H9 (cell line): ENCODE data around the gene SV2C. TPM values are rescaled to one million over a fixed set of nuclear protein-coding genes. Genes with fewer than 3 reads are reported as not detected.

Experiments used
- DNase-seq: peaks from one replicate; pipeline ENCODE4 v3.0.0-alpha.2; 2017
- H2AFZ ChIP-seq: one replicate; pipeline ENCODE4 v1.6.1; 2013; ENCODE audit warnings: mild to moderate bottlenecking, low read length, control low read depth, moderate library complexity
- H2AK5ac ChIP-seq: 2 replicates; pipeline ENCODE4 v1.6.1; 2013; ENCODE audit warnings: low read length, control low read depth, mixed read lengths; ENCODE audit not compliant: insufficient read length
- H2BK120ac ChIP-seq: one replicate; pipeline ENCODE4 v1.6.1; 2013; ENCODE audit warnings: low read depth, mild to moderate bottlenecking, low read length, control low read depth, inconsistent platforms; ENCODE audit not compliant: poor library complexity, severe bottlenecking
- H2BK12ac ChIP-seq: 2 replicates; pipeline ENCODE4 v1.6.1; 2013; ENCODE audit warnings: low read length, control low read depth, mixed read lengths, low read depth; ENCODE audit not compliant: insufficient read length
- H2BK15ac ChIP-seq: 2 replicates; pipeline ENCODE4 v1.6.1; 2013; ENCODE audit warnings: low read depth, low read length, control low read depth
- H2BK20ac ChIP-seq: one replicate; pipeline ENCODE4 v1.6.1; 2013; ENCODE audit warnings: low read depth, mild to moderate bottlenecking, low read length, control low read depth, inconsistent platforms; ENCODE audit not compliant: poor library complexity, severe bottlenecking
- H2BK5ac ChIP-seq: 2 replicates; pipeline ENCODE4 v1.6.1; 2013; ENCODE audit warnings: low read length, control low read depth, mixed read lengths; ENCODE audit not compliant: insufficient read length
- H3K14ac ChIP-seq: 2 replicates; pipeline ENCODE4 v1.6.1; 2013; ENCODE audit warnings: low read length, control low read depth; ENCODE audit not compliant: insufficient read depth
- H3K18ac ChIP-seq: 2 replicates; pipeline ENCODE4 v1.6.1; 2013; ENCODE audit warnings: low read depth, mild to moderate bottlenecking, mixed read lengths, low read length, control low read depth; ENCODE audit not compliant: insufficient read length
- H3K23ac ChIP-seq: 2 replicates; pipeline ENCODE4 v1.6.1; 2013; ENCODE audit warnings: low read length, control low read depth, mixed read lengths, low read depth; ENCODE audit not compliant: insufficient read length
- H3K23me2 ChIP-seq: 2 replicates; pipeline ENCODE4 v1.6.1; 2013; ENCODE audit warnings: low read depth, mild to moderate bottlenecking, mixed read lengths, low read length, control low read depth; ENCODE audit not compliant: insufficient read length, poor library complexity, severe bottlenecking
- H3K27ac ChIP-seq: 2 replicates; pipeline ENCODE4 v1.5.1; 2013; ENCODE audit warnings: low read length, control low read depth, mixed read lengths, low read depth; ENCODE audit not compliant: insufficient read length
- H3K27me3 ChIP-seq: 2 replicates; pipeline ENCODE4 v1.6.1; 2013; ENCODE audit warnings: low read length, control low read depth, inconsistent platforms; ENCODE audit not compliant: insufficient read depth
- H3K4ac ChIP-seq: 2 replicates; pipeline ENCODE4 v1.6.1; 2013; ENCODE audit warnings: low read depth, mild to moderate bottlenecking, control low read depth, inconsistent platforms, low read length, moderate library complexity
- H3K4me1 ChIP-seq: 2 replicates; pipeline ENCODE4 v1.6.1; 2013; ENCODE audit warnings: low read length, control low read depth, inconsistent platforms; ENCODE audit not compliant: insufficient read depth
- H3K4me2 ChIP-seq: 2 replicates; pipeline ENCODE4 v1.6.1; 2013; ENCODE audit warnings: low read length, control low read depth, mixed read lengths; ENCODE audit not compliant: insufficient read length, insufficient read depth
- H3K56ac ChIP-seq: 2 replicates; pipeline ENCODE4 v1.6.1; 2013; ENCODE audit warnings: low read depth, mild to moderate bottlenecking, mixed read lengths, low read length, control low read depth; ENCODE audit not compliant: insufficient read length
- H3K79me1 ChIP-seq: 2 replicates; pipeline ENCODE4 v1.6.1; 2013; ENCODE audit warnings: low read depth, mild to moderate bottlenecking, moderate library complexity, low read length, control low read depth, inconsistent platforms; ENCODE audit not compliant: insufficient read depth, poor library complexity, severe bottlenecking
- H3K79me2 ChIP-seq: 2 replicates; pipeline ENCODE4 v1.6.1; 2013; ENCODE audit warnings: low read length, control low read depth, inconsistent platforms; ENCODE audit not compliant: insufficient read depth
- H3K9ac ChIP-seq: 2 replicates; pipeline ENCODE4 v1.6.1; 2013; ENCODE audit warnings: low read length, control low read depth, mixed read lengths; ENCODE audit not compliant: insufficient read length; ENCODE audit errors: extremely low read depth
- H3K9me3 ChIP-seq: one replicate; pipeline ENCODE4 v1.6.1; 2013; ENCODE audit warnings: low read depth, low read length, inconsistent platforms; ENCODE audit not compliant: control insufficient read depth
- H3T11ph ChIP-seq: one replicate; pipeline ENCODE4 v1.6.1; 2013; ENCODE audit warnings: mild to moderate bottlenecking, low read length, control low read depth, inconsistent platforms
- H4K20me1 ChIP-seq: one replicate; pipeline ENCODE4 v1.6.1; 2013; ENCODE audit not compliant: control insufficient read depth, insufficient read length, insufficient read depth
- H4K5ac ChIP-seq: 2 replicates; pipeline ENCODE4 v1.6.1; 2013; ENCODE audit warnings: low read depth, mild to moderate bottlenecking, mixed read lengths, low read length, control low read depth; ENCODE audit not compliant: insufficient read length
- H4K8ac ChIP-seq: replicated peaks from 2 replicates; pipeline ENCODE4 v1.6.1; 2013; ENCODE audit warnings: low read length, control low read depth, mixed read lengths, low read depth; ENCODE audit not compliant: insufficient read length
- H4K91ac ChIP-seq: 2 replicates; pipeline ENCODE4 v1.6.1; 2013; ENCODE audit warnings: low read depth, mild to moderate bottlenecking, moderate library complexity, mixed read lengths, low read length, control low read depth; ENCODE audit not compliant: insufficient read length
- H3K27ac Mint-ChIP-seq, 3 experiments: 2 replicates in 2 of 3; 3 replicates in 1 of 3; pipeline ENCODE4 v1.8.0; 2020 to 2021; ENCODE audit warnings: mixed read lengths in 3 of 3, mild to moderate bottlenecking in 1 of 3, moderate library complexity in 1 of 3
- H3K27me3 Mint-ChIP-seq: 2 replicates; pipeline ENCODE4 v1.8.0; 2021; ENCODE audit warnings: low read depth, mild to moderate bottlenecking, moderate library complexity, mixed read lengths
- H3K36me3 Mint-ChIP-seq, 3 experiments: 2 replicates in 2 of 3; 3 replicates in 1 of 3; pipeline ENCODE4 v1.8.0; 2020 to 2021; ENCODE audit warnings: low read depth in 3 of 3, mixed read lengths in 3 of 3; ENCODE audit not compliant: insufficient read depth in 1 of 3
- H3K4me1 Mint-ChIP-seq, 2 experiments: 2 replicates each; pipeline ENCODE4 v1.8.0; 2020; ENCODE audit warnings: mixed read lengths in 2 of 2
- H3K4me3 Mint-ChIP-seq, 2 experiments: 2 replicates in 1 of 2; 3 replicates in 1 of 2; pipeline ENCODE4 v1.8.0; 2020 to 2021; ENCODE audit warnings: mild to moderate bottlenecking in 2 of 2, mixed read lengths in 2 of 2, moderate library complexity in 1 of 2
- H3K9me3 Mint-ChIP-seq, 2 experiments: 2 replicates in 1 of 2; 3 replicates in 1 of 2; pipeline ENCODE4 v1.8.0; 2020; ENCODE audit warnings: mild to moderate bottlenecking in 2 of 2, mixed read lengths in 2 of 2, moderate library complexity in 1 of 2
- WGBS: extraction: QIAGEN DNeasy Blood & Tissue Kit; methylation state at CpG from one replicate; pipeline ENCODE4 v1.1.7; 2013; ENCODE audit warnings: missing lambda C conversion rate, low lambda C conversion rate, mixed read lengths; ENCODE audit not compliant: insufficient read length; ENCODE audit errors: extremely low coverage; 5-methylcytosine and 5-hydroxymethylcytosine counted together
- total RNA-seq: library from RNA; stranded (reverse); gene quantifications from 2 replicates; pipeline ENCODE4 v1.2.1, GENCODE V29; 2021
- TF ChIP-seq, protein P1 (sequence below): fragments of 200-600 bp; sonication (generic); conservative IDR thresholded peaks from 3 replicates; pipeline ENCODE4 v1.8.0; 2021; ENCODE audit warnings: antibody characterized with exemption, mild to moderate bottlenecking

SV2C gene
- total RNA-seq, 1 experiment from 2014 or later, result 0.09 TPM

DNA sequence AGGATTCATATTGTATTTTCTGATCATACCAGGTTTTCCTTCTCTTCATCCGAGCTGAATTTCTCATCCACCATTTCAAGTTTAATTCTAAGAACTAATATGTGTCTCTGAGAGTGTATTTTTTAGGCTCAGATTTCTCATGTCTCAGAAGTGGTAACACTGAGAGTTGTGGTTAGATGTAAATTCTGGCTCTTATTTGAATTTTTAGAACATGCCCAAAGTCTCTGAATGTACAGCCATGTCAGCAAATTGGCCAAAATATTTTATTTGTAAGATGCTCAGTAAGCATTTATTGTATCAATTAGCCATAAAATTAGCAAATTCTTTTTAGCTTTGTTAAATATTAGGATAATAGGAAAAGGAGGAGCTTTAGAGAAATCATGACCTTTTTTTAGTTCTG is 16.6 kb downstream of the SV2C start:
- Histone ChIP-seq H3K56ac (no peak overlapping the region), H3K4me2 (no peak overlapping the region), H2AFZ (no peak overlapping the region), H3K27me3 (no peaks in the 10 kb centered on the region), H3K14ac (no peak overlapping the region), H2BK5ac (no peak overlapping the region), H3K9me3 (no peaks in the 10 kb centered on the region), H2BK12ac (no peak overlapping the region), H3K4ac (no peak overlapping the region), H2BK20ac (no peak overlapping the region), H4K8ac (no peak overlapping the region), H2BK15ac (no peak overlapping the region), H3K79me2 (no peaks in the 10 kb centered on the region), H3K79me1 (no peaks in the 10 kb centered on the region), H3K18ac (no peak overlapping the region), H3K27ac (no peak overlapping the region), H2BK120ac (no peak overlapping the region), H3K4me1 (no peaks in the 10 kb centered on the region), H2AK5ac (no peak overlapping the region), H3K23me2 (no peaks in the 10 kb centered on the region), H4K20me1 (no peaks in the 10 kb centered on the region), H3T11ph (no peak overlapping the region), H4K5ac (no peak overlapping the region), H4K91ac (no peak overlapping the region), H3K9ac (no peak overlapping the region), H3K23ac (no peak overlapping the region)
- DNase-seq, result no peak
- Mint-ChIP-seq H3K4me1 (no peaks in the 10 kb centered on the region), H3K36me3 (no peaks in the 10 kb centered on the region), H3K9me3 (no peaks in the 10 kb centered on the region), H3K27me3 (peaks cover 15% of the 10 kb centered on the region), H3K4me3 (no peak overlapping the region), H3K27ac (no peak overlapping the region)
- TF ChIP-seq, protein P1, sequence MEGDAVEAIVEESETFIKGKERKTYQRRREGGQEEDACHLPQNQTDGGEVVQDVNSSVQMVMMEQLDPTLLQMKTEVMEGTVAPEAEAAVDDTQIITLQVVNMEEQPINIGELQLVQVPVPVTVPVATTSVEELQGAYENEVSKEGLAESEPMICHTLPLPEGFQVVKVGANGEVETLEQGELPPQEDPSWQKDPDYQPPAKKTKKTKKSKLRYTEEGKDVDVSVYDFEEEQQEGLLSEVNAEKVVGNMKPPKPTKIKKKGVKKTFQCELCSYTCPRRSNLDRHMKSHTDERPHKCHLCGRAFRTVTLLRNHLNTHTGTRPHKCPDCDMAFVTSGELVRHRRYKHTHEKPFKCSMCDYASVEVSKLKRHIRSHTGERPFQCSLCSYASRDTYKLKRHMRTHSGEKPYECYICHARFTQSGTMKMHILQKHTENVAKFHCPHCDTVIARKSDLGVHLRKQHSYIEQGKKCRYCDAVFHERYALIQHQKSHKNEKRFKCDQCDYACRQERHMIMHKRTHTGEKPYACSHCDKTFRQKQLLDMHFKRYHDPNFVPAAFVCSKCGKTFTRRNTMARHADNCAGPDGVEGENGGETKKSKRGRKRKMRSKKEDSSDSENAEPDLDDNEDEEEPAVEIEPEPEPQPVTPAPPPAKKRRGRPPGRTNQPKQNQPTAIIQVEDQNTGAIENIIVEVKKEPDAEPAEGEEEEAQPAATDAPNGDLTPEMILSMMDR, result no peak
- no CpG with 5 or more reads among the region's 1 CpG for WGBS
